HepG2 (cell line): Measurements from ENCODE around the gene MCF2L. TPM values are rescaled to one million over a fixed set of nuclear protein-coding genes. Genes with fewer than 3 reads are reported as not detected.

ENCODE experiments used
- ATAC-seq: fragments of 200-7000 bp; cut with Tn5 transposase; 3 replicates; pipeline ENCODE4 v1.9.1; 2020; ENCODE audit warnings: mild to moderate bottlenecking, moderate library complexity
- BruUV-seq: library from RNA; stranded (reverse); fragments of 400-500 nt; replicated peaks from 2 replicates; lab custom pipeline; 2021; lab: Mats Ljungman, UMichigan
- CTCF ChIA-PET: fragments of 300-600 bp; formaldehyde crosslinking; extraction: SDS; loops from one replicate; lab custom pipeline; 2021; ENCODE audit warnings: low total read pairs, inconsistent platforms, low intra/inter-chr PET ratio; lab: Yijun Ruan, JAX
- POLR2A ChIA-PET: fragments of 350-600 bp; sonication (Branson Sonifier 250); formaldehyde crosslinking; loops from one replicate; lab custom pipeline; 2020; ENCODE audit warnings: antibody characterized with exemption, inconsistent platforms; lab: Yijun Ruan, JAX
- DNase-seq: peaks from one replicate; pipeline ENCODE4 v3.0.0-alpha.2; 2015; ENCODE audit warnings: low spot score
- FAIRE-seq: peaks from 3 replicates; lab custom pipeline; 2011; peaks lifted over from hg19 to GRCh38; lab: Jason Lieb, UNC
- H2AFZ ChIP-seq: one replicate; pipeline ENCODE4 v1.6.1; 2011; ENCODE audit warnings: low read length, inconsistent platforms
- H3K27ac ChIP-seq: fragments of 300-600 bp; 3 replicates; pipeline ENCODE4 v1.8.0; 2011; ENCODE audit warnings: mixed run types, mild to moderate bottlenecking, mixed read lengths, low read length, inconsistent platforms; ENCODE audit not compliant: insufficient read depth; ENCODE audit errors: extremely low read length
- H3K27me3 ChIP-seq, 2 experiments: fragments of 200-600 bp in 1 of 2; 2 replicates in 1 of 2; 3 replicates in 1 of 2; pipeline versions ENCODE4 v1.6.0 to v1.8.0; 2011; ENCODE audit warnings: low read length in 2 of 2, mild to moderate bottlenecking in 2 of 2, moderate library complexity in 2 of 2, inconsistent platforms in 1 of 2; ENCODE audit not compliant: insufficient read depth in 2 of 2, control insufficient read depth in 1 of 2
- H3K36me3 ChIP-seq, 2 experiments: fragments of 200-600 bp in 1 of 2; replicated peaks in 1 of 2; 2 replicates in 1 of 2; 3 replicates in 1 of 2; pipeline versions ENCODE4 v1.5.1 to v1.8.0; 2011; ENCODE audit warnings: low read length in 2 of 2, inconsistent platforms in 1 of 2; ENCODE audit not compliant: insufficient read depth in 2 of 2, control insufficient read depth in 1 of 2
- H3K4me1 ChIP-seq: 2 replicates; pipeline ENCODE4 v1.5.1; 2012; ENCODE audit warnings: low read length, inconsistent platforms; ENCODE audit not compliant: insufficient read depth
- H3K4me2 ChIP-seq: 2 replicates; pipeline ENCODE4 v1.6.0; 2011; ENCODE audit warnings: low read depth, low read length, inconsistent platforms
- H3K4me3 ChIP-seq, 3 experiments: fragments of 200-600 bp in 1 of 3; sonication (generic), shearing (Covaris generic) in 1 of 3; replicated peaks in 1 of 3; 2 replicates each; pipeline ENCODE4 v1.5.1; 2011 to 2016; ENCODE audit warnings: low read length in 3 of 3, inconsistent platforms in 2 of 3, low read depth in 2 of 3, mild to moderate bottlenecking in 2 of 3, control low read depth in 1 of 3, mixed read lengths in 1 of 3; ENCODE audit not compliant: insufficient read depth in 1 of 3
- H3K79me2 ChIP-seq: one replicate; pipeline ENCODE4 v1.6.1; 2011; ENCODE audit warnings: low read length, inconsistent platforms; ENCODE audit not compliant: insufficient read depth
- H3K9ac ChIP-seq: 2 replicates; pipeline ENCODE4 v1.6.0; 2011; ENCODE audit warnings: mild to moderate bottlenecking, low read depth, low read length, inconsistent platforms; ENCODE audit not compliant: insufficient read depth
- H3K9me3 ChIP-seq: 2 replicates; pipeline ENCODE4 v1.5.1; 2012; ENCODE audit warnings: mild to moderate bottlenecking, low read length
- H4K20me1 ChIP-seq: 2 replicates; pipeline ENCODE4 v1.6.0; 2011; ENCODE audit warnings: inconsistent platforms, mild to moderate bottlenecking, low read length, moderate library complexity; ENCODE audit not compliant: insufficient read depth
- ATF7 ChIP-seq, 2 experiments: fragments of 450-650 bp in 1 of 2; sonication (generic) in 1 of 2; formaldehyde crosslinking in 1 of 2; IDR thresholded peaks; 2 replicates each; pipeline versions ENCODE4 v1.4.0 to v1.6.1; 2016 to 2020; ENCODE audit warnings: antibody characterized with exemption in 1 of 2, mild to moderate bottlenecking in 1 of 2, missing genetic modification reagents in 1 of 2
- MATR3 ChIP-seq: sonication (generic); formaldehyde crosslinking; IDR thresholded peaks from 2 replicates; pipeline ENCODE4 v1.4.0; 2020; ENCODE audit warnings: missing genetic modification reagents
- MEIS2 ChIP-seq: sonication (generic); formaldehyde crosslinking; IDR thresholded peaks from 2 replicates; pipeline ENCODE4 v1.9.0; 2021; ENCODE audit warnings: mild to moderate bottlenecking, missing genetic modification reagents
- MXI1 ChIP-seq: IDR thresholded peaks from 3 replicates; pipeline ENCODE4 v1.6.1; 2012; ENCODE audit warnings: low read depth, low read length, inconsistent platforms, borderline replicate concordance
- TBX3 ChIP-seq: fragments of 450-650 bp; IDR thresholded peaks from 2 replicates; pipeline ENCODE4 v1.6.1; 2017; ENCODE audit warnings: antibody characterized with exemption, mild to moderate bottlenecking, inconsistent platforms, borderline replicate concordance
- THAP11 ChIP-seq: IDR thresholded peaks from 2 replicates; pipeline ENCODE4 v1.6.1; 2016; ENCODE audit warnings: missing biosample characterization, missing genetic modification reagents
- ZKSCAN5 ChIP-seq: sonication (generic); formaldehyde crosslinking; IDR thresholded peaks from 2 replicates; pipeline ENCODE4 v1.5.1; 2020; ENCODE audit warnings: mild to moderate bottlenecking, missing genetic modification reagents
- ZNF607 ChIP-seq: sonication (generic); formaldehyde crosslinking; IDR thresholded peaks from 2 replicates; pipeline ENCODE4 v1.5.1; 2020; ENCODE audit warnings: missing genetic modification reagents, mild to moderate bottlenecking, borderline replicate concordance
- WGBS: methylation state at CpG from one replicate; pipeline ENCODE4 v1.1.6; 2017; ENCODE audit warnings: low lambda C conversion rate; 5-methylcytosine and 5-hydroxymethylcytosine counted together
- in situ Hi-C: cut with HindIII; loops from 2 replicates; pipeline ENCODE4 v1.10.0; 2017; ENCODE audit warnings: low pct_unique_long_range_greater_than_20kb; ENCODE audit not compliant: extremely low pct_ligation_motif_present
- intact Hi-C: fragments of 100-400 bp; cut with micrococcal nuclease; formaldehyde crosslinking; loops from one replicate; pipeline ENCODE4 v1.10.0; 2022; ENCODE audit not compliant: unreplicated experiment
- polyA plus RNA-seq, 8 experiments: library from polyadenylated mRNA; depleted of rRNA in 3 of 8; stranded (reverse) in 7 of 8; unstranded in 1 of 8; fragments of >200 nt; fragmentation: Illumina TruSeq in 4 of 8; extraction: Trizol in 4 of 8; gene quantifications; 2 replicates each; pipeline versions ENCODE4 v1.2.1 to v1.2.3, GENCODE V29; 2011 to 2016; ENCODE audit warnings: low read depth in 4 of 8, missing spikeins in 1 of 8, mixed read lengths in 1 of 8; ENCODE audit not compliant: insufficient read depth in 1 of 8
- total RNA-seq, 5 experiments: library from RNA; depleted of rRNA; stranded (reverse); fragments of >200 nt; fragmentation: Illumina TruSeq; extraction: Trizol; gene quantifications; 2 replicates each; pipeline ENCODE4 v1.2.3, GENCODE V29; 2016; ENCODE audit warnings: low read depth in 1 of 5
- TF ChIP-seq, protein P1 (sequence below): sonication (generic); formaldehyde crosslinking; IDR thresholded peaks from 2 replicates; pipeline ENCODE4 v1.4.0; 2020; ENCODE audit warnings: missing genetic modification reagents

Gene MCF2L
- total and polyA plus RNA-seq, 2 of the 13 experiments (the other 11 are each of a cell fraction or from before 2014, with no cell fraction given), result 19.4 to 28.4 TPM

GRCh38 chr13:112926003-112926402, 43.0 kb upstream of the MCF2L start (continued):
- TF ChIP-seq MXI1 (no peak), TBX3 (peak; percentile 30; the same call in 1 of the 2 replicates), THAP11 (CRISPR knock-in tag) (no peak), ZNF607 (no peak), MEIS2 (CRISPR knock-in tag) (no peak), MATR3 (CRISPR knock-in tag) (no peak)
- TF ChIP-seq, protein P1, sequence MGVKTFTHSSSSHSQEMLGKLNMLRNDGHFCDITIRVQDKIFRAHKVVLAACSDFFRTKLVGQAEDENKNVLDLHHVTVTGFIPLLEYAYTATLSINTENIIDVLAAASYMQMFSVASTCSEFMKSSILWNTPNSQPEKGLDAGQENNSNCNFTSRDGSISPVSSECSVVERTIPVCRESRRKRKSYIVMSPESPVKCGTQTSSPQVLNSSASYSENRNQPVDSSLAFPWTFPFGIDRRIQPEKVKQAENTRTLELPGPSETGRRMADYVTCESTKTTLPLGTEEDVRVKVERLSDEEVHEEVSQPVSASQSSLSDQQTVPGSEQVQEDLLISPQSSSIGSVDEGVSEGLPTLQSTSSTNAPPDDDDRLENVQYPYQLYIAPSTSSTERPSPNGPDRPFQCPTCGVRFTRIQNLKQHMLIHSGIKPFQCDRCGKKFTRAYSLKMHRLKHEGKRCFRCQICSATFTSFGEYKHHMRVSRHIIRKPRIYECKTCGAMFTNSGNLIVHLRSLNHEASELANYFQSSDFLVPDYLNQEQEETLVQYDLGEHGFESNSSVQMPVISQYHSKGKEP (CRISPR knock-in tag), result no peak

GRCh38 chr13:112926993-112927392, 42.0 kb upstream of the MCF2L start:
- Histone ChIP-seq H3K27me3 (no peaks in the 10 kb centered on the region), H3K4me3 (no peak overlapping the region), H3K9ac (no peak overlapping the region), H3K36me3 (no peaks in the 10 kb centered on the region; a peak in 1 of 5 replicates), H4K20me1 (no peaks in the 10 kb centered on the region; the same call in 1 of the 2 replicates), H3K27ac (no peak overlapping the region), H3K4me2 (no peak overlapping the region), H3K9me3 (0 out of 2 replicates have a peak, but pooled peaks cover 4% of the 10 kb centered on the region), H3K4me1 (peaks cover 66% of the 10 kb centered on the region), H2AFZ (no peak overlapping the region), H3K79me2 (no peaks in the 10 kb centered on the region)
- DNase-seq (no peak), ATAC-seq (no peak), FAIRE-seq (no peak)
- CTCF ChIA-PET, result no interaction called here
- intact Hi-C loops (no loop called here), in situ Hi-C loops (no loop called here)
- no TSS peak for BruUV-seq
- 90% methylated on average over 5 of the region's 5 CpGs for WGBS
- POLR2A ChIA-PET, result no interaction called here
- TF ChIP-seq ATF7 (IDR thresholded peaks at IDR 0.05) (peak; percentile 53; the same call in 1 of the 2 replicates), ATF7 (CRISPR knock-in tag; IDR thresholded peaks at IDR 0.05) (no peak), ZKSCAN5 (no peak)
